Stomach smooth muscle (tissue), 2 donors: ENCODE data around the gene PLXNA2.

Experiments
- H3K27ac ChIP-seq: one replicate; pipeline ENCODE4 v1.7.0; 2013; ENCODE audit warnings: mild to moderate bottlenecking, low read length, inconsistent platforms
- H3K27me3 ChIP-seq, 2 donors: one replicate each; pipeline ENCODE4 v1.7.0; 2013; ENCODE audit warnings: low read length in 2 of 2; ENCODE audit not compliant: insufficient read depth in 2 of 2, control insufficient read depth in 1 of 2
- H3K36me3 ChIP-seq, 2 donors: one replicate each; pipeline ENCODE4 v1.7.0; 2013; ENCODE audit warnings: low read length in 2 of 2; ENCODE audit not compliant: control insufficient read depth in 2 of 2, insufficient read depth in 2 of 2
- H3K4me1 ChIP-seq: one replicate; pipeline ENCODE4 v1.7.0; 2013; ENCODE audit warnings: low read length; ENCODE audit not compliant: control insufficient read depth, insufficient read depth
- H3K4me3 ChIP-seq, 2 donors: one replicate each; pipeline ENCODE4 v1.7.0; 2013; ENCODE audit warnings: low read length in 2 of 2
- H3K9ac ChIP-seq, 2 donors: one replicate each; pipeline ENCODE4 v1.7.0; 2013; ENCODE audit warnings: low read length in 2 of 2, mild to moderate bottlenecking in 1 of 2
- H3K9me3 ChIP-seq, 2 donors: one replicate each; pipeline ENCODE4 v1.7.0; 2013; ENCODE audit warnings: low read length in 2 of 2; ENCODE audit not compliant: control insufficient read depth in 2 of 2
- donor health status: healthy.
- donor health status: Pancreatic carcinoma.

The PLXNA2 gene

GRCh38 chr1:208041505-208041904 is 202.7 kb downstream of the PLXNA2 start:
- Histone ChIP-seq H3K27ac (no peak overlapping the region), H3K9me3 (no peaks in the 10 kb centered on the region), H3K27me3 (no peaks in the 10 kb centered on the region), H3K4me3 (no peak overlapping the region), H3K36me3 (peaks cover 35 to 79% of the 10 kb centered on the region in 2 donors), H3K9ac (no peak overlapping the region), H3K4me1 (peaks cover 7% of the 10 kb centered on the region)

GRCh38 chr1:208040821-208041297 is 203.3 kb downstream of the PLXNA2 start:
- Histone ChIP-seq H3K27me3 (no peaks in the 10 kb centered on the region), H3K4me3 (no peak overlapping the region), H3K9me3 (no peaks in the 10 kb centered on the region), H3K27ac (no peak overlapping the region), H3K9ac (no peak overlapping the region), H3K36me3 (peaks cover 35 to 82% of the 10 kb centered on the region in 2 donors), H3K4me1 (peaks cover 3% of the 10 kb centered on the region)

- Histone ChIP-seq H3K36me3 (peaks cover 32 to 75% of the 10 kb centered on the region in 2 donors), H3K4me3 (no peak overlapping the region), H3K27me3 (no peaks in the 10 kb centered on the region), H3K27ac (no peak overlapping the region), H3K9ac (no peak overlapping the region), H3K9me3 (no peaks in the 10 kb centered on the region), H3K4me1 (peaks cover 2% of the 10 kb centered on the region)
These were observed 204.4 kb downstream of the PLXNA2 start for GRCh38 chr1:208039536-208040332.

GRCh38 chr1:208038303-208038702 is 205.9 kb downstream of the PLXNA2 start:
- Histone ChIP-seq H3K4me3 (no peak overlapping the region), H3K4me1 (no peaks in the 10 kb centered on the region), H3K9ac (no peak overlapping the region), H3K27ac (no peak overlapping the region), H3K9me3 (no peaks in the 10 kb centered on the region), H3K27me3 (no peaks in the 10 kb centered on the region), H3K36me3 (peaks cover 21 to 71% of the 10 kb centered on the region in 2 donors)

- Histone ChIP-seq H3K9ac (no peak overlapping the region), H3K36me3 (peaks cover 16 to 72% of the 10 kb centered on the region in 2 donors), H3K9me3 (no peaks in the 10 kb centered on the region), H3K4me3 (no peak overlapping the region), H3K27ac (no peak overlapping the region), H3K4me1 (no peaks in the 10 kb centered on the region), H3K27me3 (no peaks in the 10 kb centered on the region)
These were observed 207.0 kb downstream of the PLXNA2 start for GRCh38 chr1:208036918-208037766.

GRCh38 chr1:208036106-208036808 is 207.9 kb downstream of the PLXNA2 start:
- Histone ChIP-seq H3K27me3 (no peaks in the 10 kb centered on the region), H3K27ac (no peak overlapping the region), H3K9me3 (no peaks in the 10 kb centered on the region), H3K36me3 (peaks cover 9 to 65% of the 10 kb centered on the region in 2 donors), H3K9ac (no peak overlapping the region), H3K4me1 (peaks cover 2% of the 10 kb centered on the region), H3K4me3 (no peak overlapping the region)

- no peak overlapping the region for H3K4me3 ChIP-seq
- peaks cover 24% of the 10 kb centered on the region for H3K4me1 ChIP-seq
- H3K27ac ChIP-seq: no peak overlapping the region
- peaks cover 4 to 53% of the 10 kb centered on the region in 2 donors for H3K36me3 ChIP-seq
- H3K9me3 ChIP-seq: no peaks in the 10 kb centered on the region
- no peaks in the 10 kb centered on the region for H3K27me3 ChIP-seq
- H3K9ac ChIP-seq: no peak overlapping the region
These were observed 210.0 kb downstream of the PLXNA2 start for GRCh38 chr1:208034135-208034534.

GRCh38 chr1:208033236-208033635 is 210.9 kb downstream of the PLXNA2 start:
- Histone ChIP-seq H3K27ac (no peak overlapping the region), H3K4me3 (no peak overlapping the region), H3K4me1 (peaks cover 29% of the 10 kb centered on the region), H3K36me3 (peaks cover 5 to 48% of the 10 kb centered on the region in 2 donors), H3K27me3 (no peaks in the 10 kb centered on the region), H3K9me3 (no peaks in the 10 kb centered on the region), H3K9ac (no peak overlapping the region)

GRCh38 chr1:208031932-208032320 is 212.3 kb downstream of the PLXNA2 start:
- Histone ChIP-seq H3K4me1 (peaks cover 29% of the 10 kb centered on the region), H3K9me3 (no peaks in the 10 kb centered on the region), H3K27me3 (no peaks in the 10 kb centered on the region), H3K36me3 (peaks cover 11 to 46% of the 10 kb centered on the region in 2 donors), H3K27ac (no peak overlapping the region), H3K9ac (no peak overlapping the region), H3K4me3 (no peak overlapping the region)

- Histone ChIP-seq H3K9me3 (no peaks in the 10 kb centered on the region), H3K27me3 (no peaks in the 10 kb centered on the region), H3K4me3 (no peak overlapping the region), H3K4me1 (peaks cover 29% of the 10 kb centered on the region), H3K27ac (peak overlapping the region; percentile 84), H3K9ac (no peak overlapping the region), H3K36me3 (peaks cover 12 to 43% of the 10 kb centered on the region in 2 donors)
These were observed 212.8 kb downstream of the PLXNA2 start for GRCh38 chr1:208031316-208031931.
